HEK293 (cell line): ENCODE data around the gene NNT.

Experiments used
- CTCF ChIA-PET: fragments of 350-600 bp; formaldehyde crosslinking; extraction: SDS; loops from one replicate; lab custom pipeline; 2021; ENCODE audit warnings: antibody characterized with exemption; lab: Yijun Ruan, JAX
- POLR2A ChIA-PET: fragments of 300-600 bp; formaldehyde crosslinking; extraction: SDS; loops from one replicate; lab custom pipeline; 2020; ENCODE audit warnings: antibody characterized with exemption, inconsistent platforms; lab: Yijun Ruan, JAX
- H3K27ac ChIP-seq: fragments of 200-500 bp; sonication (Bioruptor generic); 2 replicates; pipeline ENCODE4 v1.5.1; 2014; ENCODE audit warnings: low read depth, low read length, control low read depth, inconsistent platforms; ENCODE audit errors: extremely low read depth
- H3K36me3 ChIP-seq, 2 experiments: fragments of 200-500 bp in 1 of 2; sonication (Bioruptor generic) in 1 of 2; 1 replicate in 1 of 2; 2 replicates in 1 of 2; pipeline ENCODE4 v1.5.1; 2014 to 2017; ENCODE audit warnings: inconsistent platforms in 2 of 2, low read length in 2 of 2; ENCODE audit not compliant: control insufficient read depth in 2 of 2, insufficient read depth in 1 of 2
- H3K4me1 ChIP-seq: fragments of 200-500 bp; sonication (Bioruptor generic); 2 replicates; pipeline ENCODE4 v1.5.1; 2014; ENCODE audit warnings: mild to moderate bottlenecking, low read length, inconsistent platforms; ENCODE audit not compliant: control insufficient read depth, insufficient read depth
- H3K4me3 ChIP-seq: 2 replicates; pipeline ENCODE4 v1.5.1; 2011; ENCODE audit warnings: low read depth, mild to moderate bottlenecking, control low read depth, low read length, moderate library complexity
- H3K9me3 ChIP-seq: fragments of 200-500 bp; sonication (Bioruptor generic); 2 replicates; pipeline ENCODE4 v1.5.1; 2014; ENCODE audit warnings: low read depth, low read length, inconsistent platforms; ENCODE audit not compliant: control insufficient read depth, insufficient read depth
- EGR2 ChIP-seq: fragments of 450-650 bp; formaldehyde crosslinking; IDR thresholded peaks from 2 replicates; pipeline ENCODE4 v1.5.1; 2016; ENCODE audit warnings: low read depth, missing biosample characterization, missing genetic modification characterization
- GFI1B ChIP-seq: fragments of 450-650 bp; formaldehyde crosslinking; IDR thresholded peaks from 2 replicates; pipeline ENCODE4 v1.5.1; 2016; ENCODE audit warnings: missing biosample characterization, missing genetic modification characterization
- GLI2 ChIP-seq: fragments of 450-650 bp; formaldehyde crosslinking; IDR thresholded peaks from 2 replicates; pipeline ENCODE4; 2017; ENCODE audit warnings: missing biosample characterization, missing genetic modification characterization, low read depth, borderline replicate concordance
- IKZF3 ChIP-seq: fragments of 450-650 bp; IDR thresholded peaks from 2 replicates; pipeline ENCODE4 v1.5.0; 2018; ENCODE audit warnings: missing biosample characterization, mild to moderate bottlenecking, missing genetic modification characterization, moderate library complexity
- KLF9 ChIP-seq: fragments of 450-650 bp; formaldehyde crosslinking; IDR thresholded peaks from 2 replicates; pipeline ENCODE4 v1.5.1; 2016; ENCODE audit warnings: missing biosample characterization, missing genetic modification characterization, low read depth
- MYNN ChIP-seq: fragments of 450-650 bp; formaldehyde crosslinking; IDR thresholded peaks from 2 replicates; pipeline ENCODE4 v1.5.1; 2016; ENCODE audit warnings: missing biosample characterization, missing genetic modification characterization, borderline replicate concordance
- SALL2 ChIP-seq: fragments of 450-650 bp; formaldehyde crosslinking; IDR thresholded peaks from 2 replicates; pipeline ENCODE4 v1.5.0; 2017; ENCODE audit warnings: missing biosample characterization, mild to moderate bottlenecking, missing genetic modification characterization, borderline replicate concordance
- WT1 ChIP-seq: fragments of 450-650 bp; formaldehyde crosslinking; IDR thresholded peaks from 2 replicates; pipeline ENCODE4 v1.5.1; 2016; ENCODE audit warnings: missing biosample characterization, missing genetic modification characterization
- ZBTB1 ChIP-seq: fragments of 450-650 bp; formaldehyde crosslinking; IDR thresholded peaks from 2 replicates; pipeline ENCODE4 v1.5.1; 2016; ENCODE audit warnings: missing biosample characterization, missing genetic modification characterization
- ZEB2 ChIP-seq: fragments of 450-650 bp; formaldehyde crosslinking; IDR thresholded peaks from 2 replicates; pipeline ENCODE4 v1.5.1; 2016; ENCODE audit warnings: missing biosample characterization, missing genetic modification characterization
- ZFHX2 ChIP-seq: fragments of 450-650 bp; formaldehyde crosslinking; conservative IDR thresholded peaks from 2 replicates; pipeline ENCODE4 v1.5.1; 2016; ENCODE audit warnings: missing biosample characterization, missing genetic modification characterization
- ZIC2 ChIP-seq: fragments of 450-650 bp; formaldehyde crosslinking; IDR thresholded peaks from 2 replicates; pipeline ENCODE4 v1.5.1; 2016; ENCODE audit warnings: missing biosample characterization, missing genetic modification characterization
- ZNF140 ChIP-seq: fragments of 450-650 bp; formaldehyde crosslinking; IDR thresholded peaks from 2 replicates; pipeline ENCODE4 v1.5.1; 2016; ENCODE audit warnings: missing biosample characterization, missing genetic modification characterization
- ZNF175 ChIP-seq: fragments of 450-650 bp; formaldehyde crosslinking; IDR thresholded peaks from 2 replicates; pipeline ENCODE4 v1.5.1; 2016; ENCODE audit warnings: missing biosample characterization, missing genetic modification characterization
- ZNF433 ChIP-seq: fragments of 450-650 bp; formaldehyde crosslinking; IDR thresholded peaks from 2 replicates; pipeline ENCODE4 v1.5.1; 2016; ENCODE audit warnings: missing biosample characterization, missing genetic modification characterization, low read depth
- ZNF514 ChIP-seq: fragments of 450-650 bp; formaldehyde crosslinking; IDR thresholded peaks from 2 replicates; pipeline ENCODE4 v1.5.1; 2016; ENCODE audit warnings: missing biosample characterization, missing genetic modification characterization
- ZNF544 ChIP-seq: fragments of 450-650 bp; formaldehyde crosslinking; IDR thresholded peaks from 2 replicates; pipeline ENCODE4 v1.5.0; 2017; ENCODE audit warnings: missing biosample characterization, missing genetic modification characterization
- ZNF548 ChIP-seq: fragments of 450-650 bp; formaldehyde crosslinking; IDR thresholded peaks from 2 replicates; pipeline ENCODE4 v1.5.1; 2016; ENCODE audit warnings: missing biosample characterization, missing genetic modification characterization
- ZNF626 ChIP-seq: fragments of 450-650 bp; sonication (Bioruptor Pico); formaldehyde crosslinking; IDR thresholded peaks from 2 replicates; pipeline ENCODE4 v1.5.1; 2018; ENCODE audit warnings: missing biosample characterization, missing genetic modification characterization, inconsistent platforms
- ZNF677 ChIP-seq: fragments of 450-650 bp; IDR thresholded peaks from 2 replicates; pipeline ENCODE4 v1.5.0; 2018; ENCODE audit warnings: missing biosample characterization, mild to moderate bottlenecking, missing genetic modification characterization, moderate library complexity
- ZNF776 ChIP-seq: fragments of 450-650 bp; formaldehyde crosslinking; IDR thresholded peaks from 2 replicates; pipeline ENCODE4 v1.5.0; 2017; ENCODE audit warnings: missing biosample characterization, missing genetic modification characterization, borderline replicate concordance
- ZNF843 ChIP-seq: fragments of 450-650 bp; formaldehyde crosslinking; IDR thresholded peaks from 2 replicates; pipeline ENCODE4 v1.5.1; 2016; ENCODE audit warnings: missing biosample characterization, missing genetic modification characterization
- ZSCAN18 ChIP-seq: fragments of 450-650 bp; formaldehyde crosslinking; IDR thresholded peaks from 2 replicates; pipeline ENCODE4 v1.5.1; 2016; ENCODE audit warnings: missing biosample characterization, missing genetic modification characterization
- ZXDB ChIP-seq: fragments of 450-650 bp; formaldehyde crosslinking; IDR thresholded peaks from 2 replicates; pipeline ENCODE4 v1.5.1; 2016; ENCODE audit warnings: missing biosample characterization, missing genetic modification characterization
- TF ChIP-seq, protein P1 (sequence below): IDR thresholded peaks from 2 replicates; pipeline ENCODE4 v1.6.1; 2011; ENCODE audit warnings: mild to moderate bottlenecking, low read depth, low read length, borderline replicate concordance

The NNT gene

DNA sequence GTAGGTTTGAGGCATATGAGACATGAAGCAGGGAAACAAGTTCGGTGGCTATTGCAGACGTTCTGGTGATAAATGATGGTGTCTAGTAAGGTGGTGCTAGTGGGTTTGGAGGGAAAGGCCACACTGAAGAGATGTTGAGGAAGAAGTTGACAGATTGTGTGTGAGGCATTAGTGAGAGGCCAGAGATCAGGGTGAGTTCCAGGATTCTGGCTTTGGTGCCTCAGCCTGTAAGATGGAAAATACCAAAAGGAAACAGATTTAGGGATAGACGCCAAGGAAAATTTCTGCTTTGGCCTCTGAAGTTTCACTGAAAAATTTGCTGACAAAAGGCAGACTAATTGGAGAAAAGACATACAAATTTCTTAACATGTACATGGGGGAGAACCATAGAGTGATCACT lies 39.7 kb upstream of the NNT start:
- TF ChIP-seq ZNF776 (tag by site-specific recombination) (no peak), MYNN (no peak), SALL2 (no peak), ZXDB (no peak), ZSCAN18 (tag by site-specific recombination) (no peak), ZEB2 (no peak), ZNF626 (tag by site-specific recombination) (no peak), ZNF514 (no peak), EGR2 (tag by site-specific recombination) (no peak), IKZF3 (tag by site-specific recombination) (no peak), ZNF843 (tag by site-specific recombination) (no peak), GFI1B (tag by site-specific recombination) (no peak), ZNF677 (tag by site-specific recombination) (no peak), ZNF140 (no peak), GLI2 (tag by site-specific recombination) (no peak), ZIC2 (tag by site-specific recombination) (no peak), WT1 (tag by site-specific recombination) (no peak), KLF9 (tag by site-specific recombination) (no peak), ZNF433 (tag by site-specific recombination) (no peak)
- TF ChIP-seq, protein P1, sequence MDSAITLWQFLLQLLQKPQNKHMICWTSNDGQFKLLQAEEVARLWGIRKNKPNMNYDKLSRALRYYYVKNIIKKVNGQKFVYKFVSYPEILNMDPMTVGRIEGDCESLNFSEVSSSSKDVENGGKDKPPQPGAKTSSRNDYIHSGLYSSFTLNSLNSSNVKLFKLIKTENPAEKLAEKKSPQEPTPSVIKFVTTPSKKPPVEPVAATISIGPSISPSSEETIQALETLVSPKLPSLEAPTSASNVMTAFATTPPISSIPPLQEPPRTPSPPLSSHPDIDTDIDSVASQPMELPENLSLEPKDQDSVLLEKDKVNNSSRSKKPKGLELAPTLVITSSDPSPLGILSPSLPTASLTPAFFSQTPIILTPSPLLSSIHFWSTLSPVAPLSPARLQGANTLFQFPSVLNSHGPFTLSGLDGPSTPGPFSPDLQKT: no peak
- Histone ChIP-seq H3K4me1 (0 out of 2 replicates have a peak, but pooled peaks cover 6% of the 10 kb centered on the region), H3K36me3 (no peaks in the 10 kb centered on the region), H3K4me3 (no peak overlapping the region), H3K9me3 (no peaks in the 10 kb centered on the region), H3K27ac (no peak overlapping the region)
- ChIA-PET POLR2A (no interaction called here), CTCF (no interaction called here)

DNA sequence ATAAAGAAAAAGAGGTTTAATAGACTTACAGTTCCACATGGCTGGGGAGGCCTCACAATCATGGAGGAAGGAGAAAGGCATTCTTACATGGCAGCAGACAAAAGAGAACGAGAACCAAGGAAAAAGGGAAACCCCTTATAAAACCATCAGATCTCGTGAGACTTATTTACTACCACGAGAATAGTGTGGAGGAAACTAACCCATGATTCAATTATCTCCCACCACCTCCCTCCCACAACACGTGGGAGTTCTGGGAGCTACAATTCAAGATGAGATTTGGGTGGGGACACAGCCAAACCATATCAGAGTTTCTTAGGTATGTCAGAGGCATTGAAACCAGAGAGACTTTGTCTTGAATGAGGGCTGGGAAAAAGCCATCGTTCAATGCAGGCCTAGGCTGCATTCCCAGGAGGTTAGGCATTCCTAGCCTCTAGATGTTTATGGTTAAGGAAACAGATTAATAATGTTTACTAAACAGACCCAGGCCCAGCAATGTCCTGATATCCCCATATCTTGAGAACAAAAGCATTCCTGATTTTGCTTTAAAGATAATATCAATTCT lies 38.6 kb upstream of the NNT start:
- H3K4me1 ChIP-seq: peaks cover 10% of the 10 kb centered on the region; the same call in 1 of the 2 replicates

DNA sequence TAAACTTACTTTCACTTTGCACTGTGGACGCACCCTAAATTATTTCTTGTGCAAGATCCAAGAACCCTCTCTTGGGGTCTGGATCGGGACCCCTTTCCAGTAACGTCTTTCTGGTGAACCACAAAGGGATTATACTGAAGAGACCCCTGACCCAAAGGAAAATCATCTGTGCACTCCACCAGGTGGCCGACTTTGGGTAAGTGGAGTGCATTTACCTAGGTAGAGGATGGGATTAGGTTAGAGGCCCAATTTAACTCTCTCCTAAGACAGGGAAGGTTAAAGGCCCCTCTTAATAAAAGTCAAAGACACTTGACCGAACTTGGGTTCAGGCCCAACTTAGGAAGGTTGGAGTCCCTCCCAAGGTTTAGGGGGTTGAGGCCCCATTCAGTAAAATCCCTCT lies 37.9 kb upstream of the NNT start:
- Histone ChIP-seq H3K4me1 (peaks cover 8% of the 10 kb centered on the region; the same call in 1 of the 2 replicates), H3K27ac (no peak overlapping the region), H3K9me3 (no peaks in the 10 kb centered on the region), H3K36me3 (no peaks in the 10 kb centered on the region), H3K4me3 (no peak overlapping the region)
- CTCF ChIA-PET: no interaction called here
- POLR2A ChIA-PET: no interaction called here
- TF ChIP-seq ZNF175 (tag by site-specific recombination): no peak

More for the DNA sequence above, 38.6 kb upstream of the NNT start:
- TF ChIP-seq ZFHX2 (tag by site-specific recombination) (peak; percentile 37; the same call in 1 of the 2 replicates), GLI2 (tag by site-specific recombination) (no peak), ZNF544 (tag by site-specific recombination) (no peak), ZBTB1 (tag by site-specific recombination) (no peak), ZNF548 (tag by site-specific recombination) (no peak)
- H3K4me3 ChIP-seq: no peak overlapping the region
- no peaks in the 10 kb centered on the region for H3K9me3 ChIP-seq
- ChIA-PET CTCF (interaction anchor here (0.7 kb wide), 1 partner anchor 10 kb away, joined by 3 read pairs; no protein-coding TSS in a partner anchor), POLR2A (no interaction called here)
- no peak overlapping the region for H3K27ac ChIP-seq
- H3K36me3 ChIP-seq: no peaks in the 10 kb centered on the region
